ENCODE measurements around the gene C11orf98.

GRCh38 chr11:62706850-62707247 is 41.8 kb upstream of the C11orf98 start:
- no peak for TF ChIP-seq POLR2A (IDR thresholded peaks at IDR 0.05)
- no peak for TF ChIP-seq CTCF (IDR thresholded peaks at IDR 0.05)

Data from Peyer's patch (tissue), 4 donors.